ENCODE measurements around the gene RALB.

Gene RALB

DNA sequence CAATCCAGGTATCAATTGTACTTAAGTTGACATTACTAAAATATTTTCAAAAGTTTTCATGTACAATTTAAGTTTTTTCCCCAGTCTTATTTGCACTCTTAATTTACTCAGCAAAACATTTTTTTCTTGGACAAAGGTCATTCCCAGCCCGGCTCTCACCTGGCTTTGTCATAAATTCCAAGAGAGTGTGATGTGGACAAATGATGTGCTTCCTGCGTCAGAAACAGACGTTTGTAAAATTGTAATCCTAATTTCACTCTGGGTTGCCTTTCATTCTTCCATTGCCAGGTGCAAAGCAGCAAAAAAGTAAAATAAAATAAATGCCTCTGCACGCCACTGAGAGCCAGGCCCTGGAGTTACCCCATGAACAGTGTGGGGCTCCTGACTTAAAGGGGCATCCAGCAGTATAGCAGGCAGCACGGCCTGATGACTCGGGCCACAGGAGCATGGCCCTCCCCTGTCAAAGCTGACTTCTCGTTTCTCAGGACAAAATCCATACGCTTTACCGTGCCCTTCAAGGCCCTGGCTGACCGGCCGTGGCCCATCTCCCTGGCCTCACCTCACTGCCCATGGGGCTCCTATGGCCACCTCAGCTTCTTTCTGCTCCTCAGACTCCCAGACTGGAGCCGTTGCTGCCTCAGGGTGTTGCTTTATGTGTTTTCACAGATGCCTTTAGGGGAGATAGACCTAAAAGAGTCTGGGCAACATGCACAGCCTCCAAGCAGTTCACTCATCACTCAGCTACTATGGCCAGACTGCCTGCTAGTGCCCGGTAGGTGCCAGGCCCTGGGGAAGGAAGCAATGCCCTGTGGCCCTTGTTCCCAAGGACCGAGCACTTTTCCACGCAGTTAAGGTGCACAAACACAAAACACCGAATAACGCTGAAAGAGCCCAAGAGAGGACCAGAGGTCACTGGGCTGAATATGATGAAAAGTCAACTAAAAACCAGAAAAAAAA lies 21.9 kb upstream of the RALB start:
- Histone ChIP-seq H4K20me1 (ENCODE audit: insufficient read depth, low read length) (no peaks in the 10 kb centered on the region), H3K4me3 (ENCODE audit: low read length) (no peak overlapping the region), H3K36me3 (replicated peaks; ENCODE audit: low read depth, low read length) (no peaks in the 10 kb centered on the region), H3K9me3 (ENCODE audit: insufficient read depth, low read length) (peaks cover 5% of the 10 kb centered on the region; the same call in 1 of the 2 replicates), H3K9ac (ENCODE audit: low read length) (no peak overlapping the region), H3K4me1 (ENCODE audit: low read length) (peaks cover 22% of the 10 kb centered on the region), H3K27me3 (ENCODE audit: low read depth, low read length) (peaks cover 15% of the 10 kb centered on the region), H3K4me2 (ENCODE audit: low read length) (no peak overlapping the region), H3K79me2 (ENCODE audit: low read length) (no peaks in the 10 kb centered on the region), H3K27ac (ENCODE audit: low read length) (no peak overlapping the region), H2AFZ (ENCODE audit: low read depth, low read length) (no peak overlapping the region)
- no peak for TF ChIP-seq EZH2phosphoT487 (IDR thresholded peaks at IDR 0.05; ENCODE audit: low read depth)
- TF ChIP-seq, protein P1, sequence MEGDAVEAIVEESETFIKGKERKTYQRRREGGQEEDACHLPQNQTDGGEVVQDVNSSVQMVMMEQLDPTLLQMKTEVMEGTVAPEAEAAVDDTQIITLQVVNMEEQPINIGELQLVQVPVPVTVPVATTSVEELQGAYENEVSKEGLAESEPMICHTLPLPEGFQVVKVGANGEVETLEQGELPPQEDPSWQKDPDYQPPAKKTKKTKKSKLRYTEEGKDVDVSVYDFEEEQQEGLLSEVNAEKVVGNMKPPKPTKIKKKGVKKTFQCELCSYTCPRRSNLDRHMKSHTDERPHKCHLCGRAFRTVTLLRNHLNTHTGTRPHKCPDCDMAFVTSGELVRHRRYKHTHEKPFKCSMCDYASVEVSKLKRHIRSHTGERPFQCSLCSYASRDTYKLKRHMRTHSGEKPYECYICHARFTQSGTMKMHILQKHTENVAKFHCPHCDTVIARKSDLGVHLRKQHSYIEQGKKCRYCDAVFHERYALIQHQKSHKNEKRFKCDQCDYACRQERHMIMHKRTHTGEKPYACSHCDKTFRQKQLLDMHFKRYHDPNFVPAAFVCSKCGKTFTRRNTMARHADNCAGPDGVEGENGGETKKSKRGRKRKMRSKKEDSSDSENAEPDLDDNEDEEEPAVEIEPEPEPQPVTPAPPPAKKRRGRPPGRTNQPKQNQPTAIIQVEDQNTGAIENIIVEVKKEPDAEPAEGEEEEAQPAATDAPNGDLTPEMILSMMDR (IDR thresholded peaks at IDR 0.05; ENCODE audit: low read depth, low read length), result no peak

DNA sequence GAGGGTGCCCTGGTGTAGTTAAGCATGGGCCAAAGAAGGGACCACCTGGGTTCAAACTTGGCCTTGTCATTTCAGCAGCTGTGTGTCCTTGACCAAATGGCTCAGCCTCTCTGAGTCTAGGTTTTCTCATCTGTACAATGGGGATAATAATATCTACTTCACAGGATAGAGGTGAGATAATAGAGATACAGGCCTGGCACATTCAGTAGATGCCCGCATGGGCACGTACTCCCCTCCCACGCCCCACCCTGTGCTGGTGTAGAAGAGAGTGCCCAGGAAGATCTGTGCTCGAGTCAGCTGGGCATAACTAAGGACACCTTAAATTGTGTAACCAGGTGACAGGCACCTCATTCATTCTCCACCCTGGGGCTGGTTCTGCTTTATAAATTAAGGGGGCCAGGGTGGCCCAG lies 21.1 kb upstream of the RALB start:
- H3K4me2 ChIP-seq (ENCODE audit: low read length), result peak overlapping the region; percentile 97

DNA sequence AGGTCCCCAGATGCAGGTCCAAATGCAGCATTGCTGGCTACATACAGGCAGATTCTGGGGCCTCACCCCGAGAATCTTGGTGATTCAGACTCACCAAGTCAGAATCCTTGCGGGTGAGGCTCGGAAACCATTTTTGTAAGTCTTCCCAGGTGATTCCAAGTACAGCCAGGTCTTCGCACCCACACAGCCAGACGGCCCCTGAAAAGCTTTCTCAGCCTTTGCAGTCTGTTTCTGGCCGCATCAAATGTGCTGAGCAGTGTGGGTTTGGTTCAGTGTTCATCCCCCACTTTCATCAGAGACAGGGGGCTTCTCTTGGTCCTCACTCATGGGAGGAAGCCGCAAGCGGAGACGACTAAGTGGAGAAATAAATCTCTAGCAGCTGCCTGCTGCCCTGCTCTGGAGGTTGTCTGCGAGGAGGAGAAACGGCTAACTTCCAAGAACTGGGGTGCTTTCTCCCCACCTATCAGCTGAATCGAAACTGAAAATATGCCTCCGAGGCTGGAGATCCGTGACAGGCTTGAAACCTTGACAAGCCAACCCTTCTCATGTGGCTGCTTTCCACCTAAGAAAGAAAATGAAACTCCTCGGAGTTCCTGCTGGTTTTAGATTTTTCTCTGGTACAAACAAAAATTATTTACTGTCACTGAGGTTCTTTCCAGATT lies 20.5 kb upstream of the RALB start:
- H3K9ac ChIP-seq (ENCODE audit: low read length), result peak overlapping the region; percentile 60

More for the DNA sequence above, 21.1 kb upstream of the RALB start:
- Histone ChIP-seq H3K27me3 (ENCODE audit: low read depth, low read length) (peaks cover 15% of the 10 kb centered on the region), H3K79me2 (ENCODE audit: low read length) (no peaks in the 10 kb centered on the region), H4K20me1 (ENCODE audit: insufficient read depth, low read length) (no peaks in the 10 kb centered on the region), H3K9me3 (ENCODE audit: insufficient read depth, low read length) (peaks cover 5% of the 10 kb centered on the region; the same call in 1 of the 2 replicates), H3K4me1 (ENCODE audit: low read length) (peaks cover 22% of the 10 kb centered on the region), H3K4me3 (ENCODE audit: low read length) (no peak overlapping the region), H3K36me3 (replicated peaks; ENCODE audit: low read depth, low read length) (no peaks in the 10 kb centered on the region), H2AFZ (ENCODE audit: low read depth, low read length) (no peak overlapping the region), H3K9ac (ENCODE audit: low read length) (no peak overlapping the region), H3K27ac (ENCODE audit: low read length) (no peak overlapping the region)
- no peak for TF ChIP-seq EZH2phosphoT487 (IDR thresholded peaks at IDR 0.05; ENCODE audit: low read depth)
- TF ChIP-seq, protein P1 (IDR thresholded peaks at IDR 0.05; ENCODE audit: low read depth, low read length), result no peak

More for the DNA sequence above, 20.5 kb upstream of the RALB start:
- TF ChIP-seq EZH2phosphoT487 (IDR thresholded peaks at IDR 0.05; ENCODE audit: low read depth), result no peak
- TF ChIP-seq, protein P1 (IDR thresholded peaks at IDR 0.05; ENCODE audit: low read depth, low read length), result no peak
- H3K4me1 ChIP-seq (ENCODE audit: low read length), result peaks cover 22% of the 10 kb centered on the region
- peak overlapping the region; percentile 97 for H3K4me2 ChIP-seq (ENCODE audit: low read length)
- H3K79me2 ChIP-seq (ENCODE audit: low read length), result no peaks in the 10 kb centered on the region
- H3K27ac ChIP-seq (ENCODE audit: low read length), result peak overlapping the region; percentile 44
- peaks cover 5% of the 10 kb centered on the region; the same call in 1 of the 2 replicates for H3K9me3 ChIP-seq (ENCODE audit: insufficient read depth, low read length)
- H3K36me3 ChIP-seq (replicated peaks; ENCODE audit: low read depth, low read length), result no peaks in the 10 kb centered on the region
- peak overlapping the region; percentile 58; the same call in 1 of the 2 replicates for H2AFZ ChIP-seq (ENCODE audit: low read depth, low read length)
- H3K27me3 ChIP-seq (ENCODE audit: low read depth, low read length), result peaks cover 15% of the 10 kb centered on the region
- H3K4me3 ChIP-seq (ENCODE audit: low read length), result peak overlapping the region; percentile 76
- no peaks in the 10 kb centered on the region for H4K20me1 ChIP-seq (ENCODE audit: insufficient read depth, low read length)
